Kasumi-1 (cell line): Measurements from ENCODE around the gene SPCS3.
A peak's percentile ranks its signal among the peaks of the same experiment; 100 is the strongest.
"Not testable (repeated sequence)": the region's sequence is repeated elsewhere in the genome, so short reads cannot be mapped to it uniquely, and the experiment has no call there.

ENCODE experiments used
- DNase-seq, 2 experiments: peaks; one replicate each; lab custom pipeline; 2025; lab: John Stamatoyannopoulos, UW

SPCS3 gene

DNA sequence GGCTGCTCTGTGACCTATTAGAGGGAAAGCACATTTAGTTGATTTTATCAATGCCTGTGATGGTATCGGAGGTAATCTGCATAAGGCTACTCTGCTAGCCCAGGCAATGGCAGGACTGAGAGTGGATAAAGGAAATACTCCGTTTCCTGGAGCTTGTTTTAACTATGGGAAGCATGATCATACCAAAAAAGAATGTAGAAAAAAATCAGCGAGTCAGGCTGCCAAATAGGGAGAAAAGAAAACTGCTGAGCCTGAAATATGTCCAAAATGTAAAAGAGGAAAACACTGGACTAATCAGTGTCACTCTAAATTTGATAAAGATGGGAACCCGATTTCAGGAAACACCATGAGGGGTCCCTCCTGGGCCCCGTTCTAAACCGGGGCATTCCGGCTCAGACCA, 25.6 kb downstream of the SPCS3 start:
- not testable (repeated sequence) for DNase-seq

DNA sequence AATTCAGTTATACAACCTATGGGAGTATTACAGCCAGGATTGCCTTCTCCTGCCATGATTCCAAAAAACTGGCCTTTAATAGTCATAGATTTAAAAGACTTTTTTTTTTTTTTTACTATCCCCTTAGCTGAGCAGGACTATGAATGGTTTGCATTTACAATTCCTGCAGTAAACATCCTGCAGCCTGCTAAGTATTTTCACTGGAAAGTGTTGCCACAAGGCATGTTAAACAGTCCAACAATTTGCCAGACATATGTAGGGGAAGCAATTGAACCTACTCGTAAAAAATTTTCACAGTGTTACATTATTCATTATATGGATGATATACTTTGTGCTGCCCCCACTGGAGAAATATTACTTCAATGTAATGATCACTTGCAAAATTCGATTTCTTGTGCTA, 27.1 kb downstream of the SPCS3 start:
- DNase-seq, result not testable (repeated sequence)

- DNase-seq, result no peak
Measured at GRCh38 chr4:176350671-176351070, 30.9 kb downstream of the SPCS3 start.

GRCh38 chr4:176354884-176355283, 35.1 kb downstream of the SPCS3 start:
- no peak for DNase-seq

DNA sequence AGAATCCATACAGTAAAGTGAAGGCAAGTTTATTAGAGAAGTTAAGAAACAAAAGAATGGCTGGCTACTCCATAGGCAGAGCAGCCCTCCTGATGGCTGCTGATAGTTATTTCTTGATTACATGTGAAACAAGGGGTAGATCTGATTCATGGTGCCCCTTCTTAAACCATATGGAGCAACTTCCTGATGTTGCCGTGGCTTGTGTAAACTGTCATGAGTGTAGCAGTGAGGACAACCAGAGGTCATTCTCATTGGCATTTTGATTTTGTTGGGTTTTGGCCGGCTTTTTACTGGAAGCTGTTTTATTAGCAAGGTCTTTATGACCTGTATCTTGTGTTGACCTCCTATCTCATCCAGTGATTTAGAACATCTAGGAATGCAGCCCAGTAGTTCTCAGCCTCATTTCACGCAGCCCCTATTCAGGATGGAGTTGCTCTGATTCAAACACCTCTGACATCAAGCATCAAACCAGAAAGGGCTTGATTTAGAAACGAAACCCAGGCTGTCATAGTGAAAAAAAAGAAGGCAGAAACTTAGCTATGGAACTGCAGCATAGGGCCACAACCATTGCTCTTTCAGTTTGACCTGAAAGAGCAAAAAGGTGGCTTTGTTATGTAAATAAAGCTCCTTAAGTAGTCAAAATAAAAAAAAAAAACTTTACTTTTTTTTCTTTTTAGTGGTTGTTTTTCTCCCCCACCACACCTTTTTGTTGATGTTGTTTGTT, 37.8 kb downstream of the SPCS3 start:
- DNase-seq, result no peak

DNA sequence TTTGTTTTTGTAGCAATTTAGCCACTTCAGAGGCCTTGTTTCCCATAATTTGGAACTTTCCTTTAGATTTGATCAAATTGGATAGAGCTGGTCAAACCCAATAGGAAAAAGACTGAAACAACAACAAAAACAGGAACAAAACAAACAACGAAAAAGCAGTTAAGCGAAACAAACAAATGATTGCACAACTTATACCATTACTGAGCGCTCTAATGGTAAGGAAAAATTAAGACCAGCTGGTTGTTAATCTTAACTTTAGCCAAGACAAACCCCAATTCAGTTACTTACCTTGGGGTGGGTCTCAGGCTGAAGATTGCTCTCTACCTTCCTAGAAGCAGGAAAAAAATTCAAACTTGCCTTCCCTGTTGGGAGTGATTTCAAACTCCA, 38.3 kb downstream of the SPCS3 start:
- no peak for DNase-seq

DNA sequence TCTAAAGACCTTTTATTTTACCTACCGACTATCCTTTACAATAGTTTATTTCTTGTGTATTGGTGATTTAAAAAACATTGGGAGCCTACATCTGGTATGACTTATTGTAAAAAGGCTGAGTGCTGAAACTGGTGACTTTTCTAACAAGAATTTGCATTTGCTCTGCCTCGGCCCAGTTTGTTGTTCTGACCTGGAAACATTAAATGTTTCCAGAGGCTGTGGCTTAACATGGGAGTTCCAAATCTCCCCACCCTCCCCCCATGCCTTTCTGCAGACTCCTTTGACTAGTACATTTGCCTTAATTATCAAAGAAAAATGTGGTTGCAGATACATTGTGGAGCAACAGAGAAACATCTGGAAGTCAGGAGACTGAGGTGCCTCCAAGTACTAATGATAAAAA, 39.8 kb downstream of the SPCS3 start:
- DNase-seq, result no peak

DNA sequence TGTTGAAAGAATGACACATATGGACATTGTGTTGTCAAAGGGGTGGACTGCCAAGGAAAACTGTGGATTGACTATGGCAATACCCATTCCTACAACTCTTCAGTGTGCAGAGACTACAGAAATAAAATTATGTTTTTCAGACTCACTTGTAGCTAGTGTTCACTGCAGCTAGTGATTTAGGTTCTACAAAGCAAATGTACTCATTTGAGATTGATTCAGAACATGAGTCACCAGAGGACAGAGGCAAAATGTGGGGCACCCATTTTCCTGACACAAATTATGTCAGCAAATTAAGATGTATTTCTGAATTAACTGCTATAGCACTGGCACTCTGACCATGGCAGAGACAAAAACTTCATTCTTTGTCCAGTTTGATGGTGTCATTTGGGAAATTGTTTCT, 40.7 kb downstream of the SPCS3 start:
- DNase-seq, result no peak

- no peak for DNase-seq
Measured at GRCh38 chr4:176363072-176363471, 43.3 kb downstream of the SPCS3 start.

GRCh38 chr4:176367771-176368465, 48.2 kb downstream of the SPCS3 start:
- DNase-seq, result no peak

DNA sequence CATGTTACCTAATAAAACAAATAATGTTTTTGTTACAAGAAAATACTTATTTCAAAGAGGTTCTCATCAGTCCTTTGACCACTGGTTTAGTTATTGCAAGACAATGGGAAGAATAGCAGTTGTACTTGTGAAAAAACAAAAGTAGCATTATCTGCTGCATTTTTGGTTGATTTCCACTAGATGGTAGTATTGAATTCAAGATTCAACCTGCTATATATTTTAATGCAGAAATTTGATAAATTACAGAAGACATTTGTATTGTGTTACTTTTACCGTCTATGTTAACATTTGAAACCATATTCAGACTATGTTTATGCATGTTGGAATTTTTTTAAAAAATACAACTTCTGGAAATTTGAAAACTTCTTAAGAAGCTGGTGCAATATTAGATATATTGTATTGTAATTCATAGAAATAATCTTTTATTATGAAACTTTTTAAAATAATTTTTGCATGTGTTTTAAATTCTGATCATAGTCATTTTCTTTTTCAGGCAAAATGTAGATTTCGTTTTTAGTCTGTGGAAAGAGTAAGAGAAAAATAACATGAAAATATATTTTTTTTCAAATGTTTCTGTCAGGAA, 56.4 kb downstream of the SPCS3 start:
- peak; percentile 45 to 62 for DNase-seq

- peak; percentile 35 to 46 for DNase-seq
Measured at GRCh38 chr4:176377780-176378179, 58.0 kb downstream of the SPCS3 start.

DNA sequence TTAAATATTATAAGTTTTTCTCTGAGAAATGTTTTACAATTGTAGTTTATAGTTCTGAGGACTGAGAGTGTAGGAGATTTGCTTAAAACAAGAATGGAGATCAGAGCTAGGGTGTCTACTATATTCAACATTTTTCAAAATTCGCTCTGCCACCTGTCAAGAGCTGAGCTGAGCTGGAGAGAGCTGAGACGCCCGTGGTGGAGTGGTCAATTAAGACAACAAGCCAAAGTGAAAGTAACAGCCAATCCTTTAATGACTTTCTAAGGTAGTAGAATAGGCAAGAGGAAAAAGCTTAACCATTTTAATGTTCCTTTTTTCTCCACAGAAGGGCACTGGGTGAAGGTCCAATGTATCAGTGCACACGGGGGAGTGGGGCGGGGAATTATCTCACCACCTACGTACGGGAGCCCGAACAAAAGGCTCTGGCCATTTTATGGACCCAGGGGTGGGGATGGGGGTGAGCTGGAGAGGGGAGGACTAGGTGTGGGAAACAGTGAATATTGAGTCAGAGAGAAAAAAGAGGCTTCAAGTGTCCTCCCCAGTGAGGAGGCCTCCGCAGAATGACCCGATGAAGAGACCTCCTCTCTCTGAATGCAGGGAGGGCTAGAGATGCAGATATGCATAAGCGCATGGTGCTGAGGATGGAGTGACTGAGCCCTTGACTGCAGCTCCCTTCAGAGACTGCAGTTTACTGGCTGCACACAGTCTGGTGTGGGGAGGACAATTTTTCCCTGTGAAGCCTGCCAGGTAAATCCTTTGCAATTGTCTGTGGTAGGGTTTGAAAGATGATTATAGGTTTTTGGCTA, 60.8 kb downstream of the SPCS3 start:
- DNase-seq, result no peak
